ES-I3 (cell line): ENCODE data around the gene CHST8.

ENCODE experiments used
- H3K36me3 ChIP-seq: 2 replicates; pipeline ENCODE4 v1.6.1; 2013; ENCODE audit warnings: mild to moderate bottlenecking, low read length, control low read depth, moderate library complexity; ENCODE audit not compliant: insufficient read depth
- H3K4me1 ChIP-seq: 2 replicates; pipeline ENCODE4 v1.6.1; 2013; ENCODE audit warnings: mild to moderate bottlenecking, control low read depth, low read length; ENCODE audit not compliant: insufficient read depth
- H3K9ac ChIP-seq: 2 replicates; pipeline ENCODE4 v1.6.1; 2013; ENCODE audit warnings: low read depth, mild to moderate bottlenecking, low read length, moderate library complexity
- H3K9me3 ChIP-seq: 2 replicates; pipeline ENCODE4 v1.6.1; 2013; ENCODE audit warnings: mild to moderate bottlenecking, low read length, moderate library complexity; ENCODE audit not compliant: control insufficient read depth, insufficient read depth

Gene CHST8

GRCh38 chr19:33678796-33679585 lies 57.2 kb downstream of the CHST8 start:
- no peaks in the 10 kb centered on the region for H3K9me3 ChIP-seq
- no peaks in the 10 kb centered on the region for H3K4me1 ChIP-seq
- no peak overlapping the region for H3K9ac ChIP-seq
- no peaks in the 10 kb centered on the region for H3K36me3 ChIP-seq

GRCh38 chr19:33679696-33680095 lies 57.9 kb downstream of the CHST8 start:
- no peaks in the 10 kb centered on the region for H3K4me1 ChIP-seq
- H3K9me3 ChIP-seq, result no peaks in the 10 kb centered on the region
- no peaks in the 10 kb centered on the region for H3K36me3 ChIP-seq
- H3K9ac ChIP-seq, result no peak overlapping the region

- Histone ChIP-seq H3K9me3 (no peaks in the 10 kb centered on the region), H3K4me1 (no peaks in the 10 kb centered on the region), H3K9ac (no peak overlapping the region), H3K36me3 (no peaks in the 10 kb centered on the region)
Measured at GRCh38 chr19:33681081-33681680, 59.4 kb downstream of the CHST8 start.

- Histone ChIP-seq H3K36me3 (no peaks in the 10 kb centered on the region), H3K9me3 (no peaks in the 10 kb centered on the region), H3K9ac (peak overlapping the region; percentile 11; the same call in 1 of the 2 replicates), H3K4me1 (0 out of 2 replicates have a peak, but pooled peaks cover 2% of the 10 kb centered on the region)
Measured at GRCh38 chr19:33683881-33684537, 62.3 kb downstream of the CHST8 start.

DNA sequence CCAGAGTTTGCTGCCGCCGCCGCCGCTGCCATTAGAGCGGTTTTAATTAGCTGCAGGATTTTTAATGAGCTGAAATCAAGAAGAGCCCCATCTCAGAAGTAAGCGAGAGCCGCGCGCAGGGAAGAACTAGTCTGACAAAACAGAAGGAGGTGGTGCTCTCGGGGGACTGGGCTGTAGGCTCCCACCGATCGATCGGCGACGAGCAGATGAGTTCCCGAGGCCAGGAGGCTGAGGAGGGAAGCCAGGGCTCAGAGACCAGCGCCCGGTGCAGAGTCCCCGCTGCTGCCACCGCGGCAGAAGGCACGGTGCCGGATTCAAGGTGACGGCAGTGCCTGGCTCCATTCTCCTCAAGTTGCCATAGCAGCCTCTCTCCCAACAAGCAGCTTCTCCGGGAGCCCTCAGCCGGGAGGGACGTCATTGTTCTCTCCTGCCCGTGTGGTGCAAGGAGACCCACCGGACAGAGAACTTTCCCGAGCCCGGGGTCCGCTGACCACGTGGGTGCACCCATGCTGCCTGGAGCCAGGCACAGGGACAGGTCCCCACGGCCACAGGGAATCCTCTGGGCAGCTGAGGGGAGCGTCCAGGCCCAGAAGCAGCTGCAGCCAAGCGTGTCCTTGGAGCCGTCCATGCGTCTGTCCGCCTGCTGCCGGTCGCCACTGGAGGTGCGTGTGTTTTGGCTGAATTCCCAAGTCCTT lies 62.9 kb downstream of the CHST8 start:
- Histone ChIP-seq H3K9ac (peak overlapping the region; percentile 11; the same call in 1 of the 2 replicates), H3K9me3 (no peaks in the 10 kb centered on the region), H3K4me1 (0 out of 2 replicates have a peak, but pooled peaks cover 2% of the 10 kb centered on the region), H3K36me3 (no peaks in the 10 kb centered on the region; the same call in 1 of the 2 replicates)

DNA sequence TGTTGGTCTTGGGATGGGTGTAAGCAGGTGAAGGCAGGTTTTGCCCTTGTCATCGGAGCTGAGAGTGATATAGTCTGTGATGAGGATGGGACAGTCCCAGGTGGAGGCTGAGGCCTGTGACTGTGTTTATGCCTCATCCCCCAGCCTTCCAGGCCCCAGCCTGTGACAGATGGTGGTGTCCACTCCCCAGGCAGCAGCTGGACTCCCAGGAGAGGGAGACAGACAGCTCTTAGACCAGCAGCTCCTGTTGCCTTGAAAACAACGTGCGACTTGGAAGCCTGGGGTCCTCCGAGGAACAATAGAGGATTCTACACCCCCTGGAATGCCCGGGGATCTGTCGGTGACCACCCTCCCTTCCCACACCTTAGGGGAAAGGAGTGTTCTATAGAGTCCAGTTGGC lies 63.8 kb downstream of the CHST8 start:
- Histone ChIP-seq H3K9me3 (no peaks in the 10 kb centered on the region), H3K36me3 (no peaks in the 10 kb centered on the region; the same call in 1 of the 2 replicates), H3K9ac (no peak overlapping the region), H3K4me1 (peaks cover 5% of the 10 kb centered on the region; the same call in 1 of the 2 replicates)

DNA sequence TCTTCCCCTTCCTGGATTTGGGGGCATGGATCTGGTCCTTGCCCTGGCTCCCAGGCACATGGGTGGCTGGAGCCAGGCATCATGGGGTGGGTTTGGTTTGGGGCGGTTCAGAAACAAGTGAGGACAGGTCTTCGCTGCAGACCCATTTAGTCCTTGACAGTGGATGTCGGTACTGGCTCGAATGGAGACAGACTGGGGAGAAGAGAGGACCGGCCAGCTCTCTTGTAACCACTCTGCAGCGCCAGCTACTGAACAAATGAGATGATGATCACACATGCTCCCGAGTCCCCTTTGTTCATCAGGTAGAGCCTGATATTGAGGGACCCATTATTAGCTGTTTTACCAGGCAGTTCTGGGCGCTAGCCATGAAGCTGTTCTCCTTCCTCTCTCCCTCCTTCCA lies 64.5 kb downstream of the CHST8 start:
- peaks cover 5% of the 10 kb centered on the region; the same call in 1 of the 2 replicates for H3K4me1 ChIP-seq
- no peaks in the 10 kb centered on the region for H3K9me3 ChIP-seq
- H3K36me3 ChIP-seq, result no peaks in the 10 kb centered on the region; the same call in 1 of the 2 replicates
- H3K9ac ChIP-seq, result no peak overlapping the region

DNA sequence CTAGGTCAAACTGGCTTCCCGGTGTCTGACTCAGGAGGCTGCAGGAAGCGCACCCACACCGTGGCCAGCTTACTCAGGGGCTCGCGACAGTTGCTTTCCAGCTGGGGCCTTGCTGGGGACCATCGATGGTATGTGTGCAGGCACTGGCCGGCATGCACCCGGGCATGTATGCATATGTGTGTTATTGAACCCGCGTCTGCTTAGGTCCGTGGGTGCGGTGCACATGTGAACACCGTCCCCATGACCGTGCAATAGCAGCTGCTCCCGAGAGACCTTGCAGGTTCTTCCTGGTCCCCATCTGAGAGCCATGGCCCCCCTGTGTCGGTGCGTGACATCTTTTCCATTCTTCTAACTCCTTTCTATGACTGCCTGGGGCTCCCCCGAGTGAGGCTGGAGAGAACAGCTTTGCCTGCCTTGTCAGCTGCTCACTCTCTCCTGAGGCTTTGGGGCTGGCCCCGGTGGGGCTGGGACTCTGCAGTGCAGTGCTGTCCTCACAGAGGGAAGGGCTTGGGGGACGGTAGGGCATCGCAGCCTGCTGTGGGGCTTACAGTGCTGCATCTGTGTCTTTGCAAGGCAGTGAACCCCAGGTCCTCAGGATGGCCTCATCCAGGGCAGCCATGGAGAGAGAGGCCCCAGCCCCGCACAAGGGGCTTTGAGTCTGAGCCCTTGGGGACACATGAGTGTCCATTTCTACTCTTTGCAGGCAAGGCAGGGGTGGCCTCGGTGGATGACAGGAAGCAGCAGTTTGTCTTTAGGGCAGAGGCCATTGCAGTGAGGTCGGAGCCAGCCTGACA lies 65.1 kb downstream of the CHST8 start:
- Histone ChIP-seq H3K9ac (no peak overlapping the region), H3K36me3 (no peaks in the 10 kb centered on the region; the same call in 1 of the 2 replicates), H3K4me1 (peaks cover 5% of the 10 kb centered on the region; the same call in 1 of the 2 replicates), H3K9me3 (no peaks in the 10 kb centered on the region)

GRCh38 chr19:33687481-33688170 lies 65.9 kb downstream of the CHST8 start:
- Histone ChIP-seq H3K36me3 (no peaks in the 10 kb centered on the region; the same call in 1 of the 2 replicates), H3K9me3 (no peaks in the 10 kb centered on the region), H3K9ac (no peak overlapping the region), H3K4me1 (peaks cover 5% of the 10 kb centered on the region; the same call in 1 of the 2 replicates)

DNA sequence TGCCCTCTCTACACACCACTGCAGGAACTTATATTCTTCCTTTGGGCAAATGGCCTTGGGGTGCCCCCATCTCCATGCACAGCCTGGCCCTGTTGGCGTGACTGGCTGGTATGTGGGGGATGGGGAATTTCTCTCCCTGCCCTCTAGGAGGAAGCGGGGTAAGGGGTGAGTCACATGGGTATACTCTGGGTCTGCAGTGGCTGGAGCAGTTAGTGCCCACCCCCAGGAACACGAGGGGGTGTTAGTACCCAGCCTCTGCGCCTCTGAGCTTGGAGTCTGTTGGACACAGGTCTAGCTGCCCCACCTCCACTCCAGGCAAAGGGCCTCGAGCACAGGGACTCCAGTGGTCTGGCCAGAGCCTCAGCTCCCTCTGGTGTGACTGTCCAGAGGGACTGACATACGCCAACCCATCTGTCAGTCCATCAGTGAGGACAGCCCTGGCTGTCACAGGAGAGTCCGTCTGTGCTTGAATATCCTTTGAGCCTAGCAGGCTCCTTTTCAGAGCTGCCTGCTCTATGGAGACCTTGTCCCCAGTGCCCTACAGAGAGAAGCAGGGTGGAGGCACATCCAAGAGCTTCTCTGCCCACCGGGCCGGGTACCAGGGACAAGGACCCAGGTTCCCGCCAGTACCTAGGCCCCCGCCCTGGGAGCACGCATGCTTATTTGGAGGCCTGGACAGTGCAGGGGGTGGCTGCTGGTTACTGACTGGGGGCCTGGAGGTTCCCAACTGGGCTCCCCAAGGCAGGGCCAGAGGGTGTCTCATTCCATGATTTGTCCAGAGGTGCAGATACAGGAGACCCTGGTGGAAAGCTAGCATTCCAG lies 66.6 kb downstream of the CHST8 start:
- peaks cover 5% of the 10 kb centered on the region; the same call in 1 of the 2 replicates for H3K4me1 ChIP-seq
- no peaks in the 10 kb centered on the region for H3K9me3 ChIP-seq
- no peaks in the 10 kb centered on the region; the same call in 1 of the 2 replicates for H3K36me3 ChIP-seq
- no peak overlapping the region for H3K9ac ChIP-seq

DNA sequence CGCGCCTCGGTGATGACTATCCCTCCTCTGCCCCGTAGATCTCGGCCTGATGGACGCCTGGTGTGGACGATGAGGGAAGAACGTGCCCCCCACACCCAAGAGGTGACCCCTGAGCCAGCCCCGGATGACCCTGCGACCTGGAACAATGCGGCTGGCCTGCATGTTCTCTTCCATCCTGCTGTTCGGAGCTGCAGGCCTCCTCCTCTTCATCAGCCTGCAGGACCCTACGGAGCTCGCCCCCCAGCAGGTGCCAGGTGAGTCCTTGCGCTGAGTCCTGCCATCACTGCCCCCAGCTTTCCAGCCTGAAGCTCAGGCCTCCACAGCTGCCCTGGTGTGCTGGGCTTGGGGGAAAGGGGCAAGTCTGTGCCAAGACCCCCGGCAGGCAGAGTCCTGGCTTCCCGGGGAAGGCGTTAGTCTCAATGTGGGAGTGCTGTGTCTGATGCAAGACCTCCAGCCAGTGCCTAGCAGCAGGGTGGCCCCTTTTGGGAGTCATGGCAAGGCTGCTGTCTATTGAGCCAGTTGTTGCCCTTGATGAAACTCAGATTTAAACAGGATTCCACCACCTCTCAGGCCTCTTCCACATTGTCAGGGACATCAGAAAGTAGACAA lies 67.5 kb downstream of the CHST8 start:
- Histone ChIP-seq H3K36me3 (no peaks in the 10 kb centered on the region; the same call in 1 of the 2 replicates), H3K9ac (no peak overlapping the region), H3K9me3 (no peaks in the 10 kb centered on the region), H3K4me1 (peaks cover 5% of the 10 kb centered on the region; the same call in 1 of the 2 replicates)

GRCh38 chr19:33689868-33690267 lies 68.1 kb downstream of the CHST8 start:
- H3K9ac ChIP-seq, result no peak overlapping the region
- peaks cover 5% of the 10 kb centered on the region; the same call in 1 of the 2 replicates for H3K4me1 ChIP-seq
- H3K9me3 ChIP-seq, result no peaks in the 10 kb centered on the region
- no peaks in the 10 kb centered on the region; the same call in 1 of the 2 replicates for H3K36me3 ChIP-seq
